GM12878 (cell line): ENCODE data around the gene EPHA10. TPM values are rescaled to one million over a fixed set of nuclear protein-coding genes. Genes with fewer than 3 reads are reported as not detected.

Experiments
- ATAC-seq: fragments of 200-7000 bp; cut with Tn5 transposase; 3 replicates; pipeline ENCODE4 v1.9.1; 2020; ENCODE audit warnings: mild to moderate bottlenecking, moderate library complexity
- BruUV-seq: library from RNA; stranded (reverse); fragments of 400-500 nt; replicated peaks from 2 replicates; lab custom pipeline; 2021; lab: Mats Ljungman, UMichigan
- CTCF ChIA-PET: fragments of 300-600 bp; sonication (Branson Sonifier 250); formaldehyde crosslinking; extraction: SDS; loops from one replicate; lab custom pipeline; 2021; ENCODE audit warnings: inconsistent platforms; lab: Yijun Ruan, JAX
- POLR2A ChIA-PET: fragments of 350-600 bp; formaldehyde crosslinking; extraction: SDS; loops from one replicate; lab custom pipeline; 2021; ENCODE audit warnings: inconsistent platforms; lab: Charles Lee
- RAD21 ChIA-PET: fragments of 300-600 bp; sonication (Branson Sonifier 250); formaldehyde crosslinking; loops from one replicate; lab custom pipeline; 2023; ENCODE audit warnings: antibody characterized with exemption; ENCODE audit not compliant: unreplicated experiment; lab: Charles Lee
- SMC1A ChIA-PET: fragments of 300-600 bp; sonication (Branson Sonifier 250); formaldehyde crosslinking; loops from one replicate; lab custom pipeline; 2023; ENCODE audit not compliant: unreplicated experiment, uncharacterized antibody; lab: Charles Lee
- DNase-seq: peaks from one replicate; pipeline ENCODE4 v3.0.0-alpha.2; 2011; ENCODE audit warnings: low read depth, low spot score
- FAIRE-seq: peaks from 3 replicates; lab custom pipeline; 2011; peaks lifted over from hg19 to GRCh38; lab: Jason Lieb, UNC
- H2AFZ ChIP-seq: 2 replicates; pipeline ENCODE4 v1.6.0; 2011; ENCODE audit warnings: low read depth, low read length, control low read depth; ENCODE audit not compliant: control insufficient read depth
- H3K27ac ChIP-seq: 2 replicates; pipeline ENCODE4 v1.5.1; 2011; ENCODE audit warnings: control low read depth; ENCODE audit not compliant: control insufficient read depth, insufficient read depth
- H3K27me3 ChIP-seq, 2 experiments: replicated peaks in 1 of 2; 2 replicates each; pipeline versions ENCODE4 v1.6.0 to v1.6.1; 2011; ENCODE audit warnings: low read length in 1 of 2; ENCODE audit not compliant: control insufficient read depth in 2 of 2, insufficient read depth in 2 of 2
- H3K36me3 ChIP-seq, 2 experiments: 2 replicates each; pipeline ENCODE4 v1.5.1; 2011; ENCODE audit warnings: low read length in 1 of 2; ENCODE audit not compliant: control insufficient read depth in 2 of 2, insufficient read depth in 2 of 2
- H3K4me1 ChIP-seq: 2 replicates; pipeline ENCODE4 v1.6.1; 2011; ENCODE audit warnings: mild to moderate bottlenecking, low read length, moderate library complexity, mixed read lengths; ENCODE audit not compliant: control insufficient read depth, insufficient read depth
- H3K4me2 ChIP-seq: 2 replicates; pipeline ENCODE4 v1.6.0; 2011; ENCODE audit warnings: control low read depth; ENCODE audit not compliant: control insufficient read depth, insufficient read depth
- H3K4me3 ChIP-seq: fragments of 200-600 bp; sonication (generic); 2 replicates; pipeline ENCODE4 v1.5.1; 2016
- H3K79me2 ChIP-seq: 2 replicates; pipeline ENCODE4 v1.6.0; 2011; ENCODE audit warnings: low read length; ENCODE audit not compliant: control insufficient read depth, insufficient read depth
- H3K9ac ChIP-seq: 2 replicates; pipeline ENCODE4 v1.8.0; 2011; ENCODE audit warnings: low read length, control low read depth, mixed read lengths; ENCODE audit not compliant: control insufficient read depth, insufficient read depth
- H3K9me3 ChIP-seq: replicated peaks from 3 replicates; pipeline ENCODE4 v1.5.1; 2011; ENCODE audit warnings: mild to moderate bottlenecking, low read length; ENCODE audit not compliant: control insufficient read depth, insufficient read depth
- H4K20me1 ChIP-seq: 2 replicates; pipeline ENCODE4 v1.6.0; 2011; ENCODE audit not compliant: control insufficient read depth, insufficient read depth
- FOS ChIP-seq: IDR thresholded peaks from 3 replicates; pipeline ENCODE4 v1.6.1; 2011; ENCODE audit warnings: borderline replicate concordance; ENCODE audit not compliant: insufficient read length; ENCODE audit errors: extremely low read depth
- MYB ChIP-seq: fragments of 150-350 bp; IDR thresholded peaks from 2 replicates; pipeline ENCODE4 v1.6.1; 2014; ENCODE audit warnings: mild to moderate bottlenecking, low read depth, low read length, borderline replicate concordance
- NRF1 ChIP-seq: conservative IDR thresholded peaks from 2 replicates; pipeline ENCODE4 v1.6.1; 2011; ENCODE audit warnings: mild to moderate bottlenecking, low read depth, low read length, improper control_type of control experiment
- RCOR1 ChIP-seq: conservative IDR thresholded peaks from 2 replicates; pipeline ENCODE4 v1.6.1; 2012; ENCODE audit warnings: low read depth, low read length, improper control_type of control experiment
- SREBF1 ChIP-seq: IDR thresholded peaks from 2 replicates; pipeline ENCODE4 v1.6.1; 2012; ENCODE audit warnings: mild to moderate bottlenecking, low read length
- SUZ12 ChIP-seq: fragments of 200-600 bp; sonication (generic); IDR thresholded peaks from one replicate; pipeline ENCODE4 v1.6.1; 2018; ENCODE audit warnings: antibody characterized with exemption, mild to moderate bottlenecking; ENCODE audit not compliant: unreplicated experiment
- TCF12 ChIP-seq: IDR thresholded peaks from 2 replicates; pipeline ENCODE4 v1.6.1; 2011; ENCODE audit warnings: low read depth, mild to moderate bottlenecking, low read length
- TCF7 ChIP-seq: IDR thresholded peaks from 2 replicates; pipeline ENCODE4 v1.6.1; 2014; ENCODE audit warnings: antibody characterized with exemption, borderline replicate concordance
- ZBED1 ChIP-seq: IDR thresholded peaks from 2 replicates; pipeline ENCODE4 v1.6.1; 2016; ENCODE audit warnings: borderline replicate concordance
- ZNF274 ChIP-seq: IDR thresholded peaks from one replicate; pipeline ENCODE4 v1.8.0; 2011; ENCODE audit not compliant: insufficient read length, insufficient read depth
- ZZZ3 ChIP-seq: IDR thresholded peaks from 2 replicates; pipeline ENCODE4 v1.6.1; 2011; ENCODE audit warnings: low read depth; ENCODE audit not compliant: control insufficient read depth, insufficient read length
- WGBS: methylation state at CpG from one replicate; pipeline ENCODE4 v1.1.6; 2016; ENCODE audit warnings: low lambda C conversion rate; ENCODE audit not compliant: insufficient replicate concordance, insufficient coverage; ENCODE audit errors: missing lambda C conversion rate; 5-methylcytosine and 5-hydroxymethylcytosine counted together
- in situ Hi-C: fragments of 300-500 bp; cut with MboI; formaldehyde crosslinking; loops from 9 replicates; pipeline ENCODE4 v1.14.3; 2018; ENCODE audit warnings: mixed read lengths
- intact Hi-C: fragments of 100-400 bp; cut with micrococcal nuclease; formaldehyde crosslinking; loops from one replicate; pipeline ENCODE4 v1.14.2; 2022; ENCODE audit not compliant: unreplicated experiment
- polyA plus RNA-seq, 11 experiments: library from polyadenylated mRNA; depleted of rRNA in 4 of 11; unstranded in 6 of 11; stranded (reverse) in 5 of 11; fragments of >200 nt; fragmentation: Nextera tagmentation in 4 of 11; fragmentation: Illumina TruSeq in 1 of 11; extraction: Ambion mirVana in 4 of 11; extraction: Trizol in 1 of 11; gene quantifications; 1 replicate in 1 of 11; 2 replicates in 10 of 11; pipeline versions ENCODE4 v1.2.1 to v1.2.3, GENCODE V29; 2011 to 2016; ENCODE audit warnings: inconsistent platforms in 2 of 11, missing spikeins in 2 of 11, low read depth in 1 of 11
- total RNA-seq, 4 experiments: library from RNA; depleted of rRNA in 3 of 4; stranded (reverse); fragments of >200 nt in 3 of 4; fragmentation: Illumina TruSeq in 1 of 4; extraction: Trizol in 1 of 4; gene quantifications; 2 replicates each; pipeline versions ENCODE4 v1.2.1 to v1.2.3, GENCODE V29; 2013 to 2021
- TF ChIP-seq, protein P1 (sequence below): fragments of 450-650 bp; IDR thresholded peaks from 2 replicates; pipeline ENCODE4 v1.6.1; 2017; ENCODE audit warnings: antibody characterized with exemption, mild to moderate bottlenecking, moderate library complexity
- TF ChIP-seq, protein P2 (sequence below): fragments of 450-650 bp; IDR thresholded peaks from 2 replicates; pipeline ENCODE4 v1.6.1; 2017; ENCODE audit warnings: mild to moderate bottlenecking, low read depth, inconsistent platforms; ENCODE audit not compliant: poor library complexity, severe bottlenecking
- TF ChIP-seq, protein P3 (sequence below): IDR thresholded peaks from 2 replicates; pipeline ENCODE4 v1.6.1; 2011; ENCODE audit warnings: low read depth, mild to moderate bottlenecking, low read length, moderate library complexity, borderline replicate concordance; ENCODE audit errors: extremely low read depth

Gene EPHA10
- total and polyA plus RNA-seq, 10 of the 15 experiments (the other 5 are each of a cell fraction or from before 2014, with no cell fraction given) = 0.05 to 0.06 TPM; not detected in 8

DNA sequence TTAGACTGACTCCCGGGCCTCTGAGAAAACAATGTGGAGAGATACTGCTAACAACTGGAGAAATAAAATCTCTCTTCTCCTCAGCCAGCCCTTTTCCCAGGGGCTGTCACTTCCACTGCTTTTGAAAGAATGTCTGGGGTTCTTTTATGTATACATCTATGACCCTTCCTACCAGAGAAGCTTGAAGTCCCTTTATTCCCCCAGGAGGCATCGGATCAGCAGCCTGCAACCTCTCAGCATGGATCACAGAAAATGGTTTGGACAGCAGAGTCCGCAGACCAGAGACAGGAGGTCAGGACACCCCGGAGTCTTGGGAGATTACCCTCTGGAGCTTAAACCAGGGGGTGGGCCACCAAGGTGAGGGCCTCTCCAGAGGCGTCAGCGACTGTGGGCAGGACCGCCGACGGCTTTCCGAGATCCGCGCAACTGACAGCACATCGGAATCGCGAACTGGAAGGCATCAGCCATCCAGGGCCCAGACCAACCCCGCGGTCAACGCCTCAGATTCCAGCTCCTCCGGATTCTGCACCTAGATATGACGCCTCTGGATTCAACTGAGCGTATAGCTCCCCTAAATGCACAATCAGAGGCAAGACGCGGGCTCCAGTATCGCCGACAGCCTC, 1.0 kb downstream of the EPHA10 start:
- in situ Hi-C loops = no loop called here
- FAIRE-seq (no peak), ATAC-seq (no peak), DNase-seq (no peak)
- Histone ChIP-seq H3K9me3 (no peaks in the 10 kb centered on the region; the same call in 2 of the 3 replicates), H3K4me3 (no peak overlapping the region), H3K9ac (no peak overlapping the region), H3K4me2 (no peak overlapping the region), H2AFZ (no peak overlapping the region), H3K79me2 (no peaks in the 10 kb centered on the region), H3K4me1 (no peaks in the 10 kb centered on the region), H3K27me3 (peaks cover 5 to 14% of the 10 kb centered on the region in 2 experiments; a peak in 3 of 4 replicates), H4K20me1 (no peaks in the 10 kb centered on the region), H3K27ac (no peak overlapping the region), H3K36me3 (no peaks in the 10 kb centered on the region)
- ChIA-PET CTCF (interaction anchor here (0.5 kb wide), 1 partner anchor 706 kb away, joined by 3 read pairs; no protein-coding TSS in a partner anchor), POLR2A (no interaction called here), SMC1A (no interaction called here), RAD21 (no interaction called here)
- intact Hi-C loops = no loop called here
- no TSS peak for BruUV-seq
- no peak for TF ChIP-seq MYB
- TF ChIP-seq TCF12 = no peak
- TF ChIP-seq, protein P1, sequence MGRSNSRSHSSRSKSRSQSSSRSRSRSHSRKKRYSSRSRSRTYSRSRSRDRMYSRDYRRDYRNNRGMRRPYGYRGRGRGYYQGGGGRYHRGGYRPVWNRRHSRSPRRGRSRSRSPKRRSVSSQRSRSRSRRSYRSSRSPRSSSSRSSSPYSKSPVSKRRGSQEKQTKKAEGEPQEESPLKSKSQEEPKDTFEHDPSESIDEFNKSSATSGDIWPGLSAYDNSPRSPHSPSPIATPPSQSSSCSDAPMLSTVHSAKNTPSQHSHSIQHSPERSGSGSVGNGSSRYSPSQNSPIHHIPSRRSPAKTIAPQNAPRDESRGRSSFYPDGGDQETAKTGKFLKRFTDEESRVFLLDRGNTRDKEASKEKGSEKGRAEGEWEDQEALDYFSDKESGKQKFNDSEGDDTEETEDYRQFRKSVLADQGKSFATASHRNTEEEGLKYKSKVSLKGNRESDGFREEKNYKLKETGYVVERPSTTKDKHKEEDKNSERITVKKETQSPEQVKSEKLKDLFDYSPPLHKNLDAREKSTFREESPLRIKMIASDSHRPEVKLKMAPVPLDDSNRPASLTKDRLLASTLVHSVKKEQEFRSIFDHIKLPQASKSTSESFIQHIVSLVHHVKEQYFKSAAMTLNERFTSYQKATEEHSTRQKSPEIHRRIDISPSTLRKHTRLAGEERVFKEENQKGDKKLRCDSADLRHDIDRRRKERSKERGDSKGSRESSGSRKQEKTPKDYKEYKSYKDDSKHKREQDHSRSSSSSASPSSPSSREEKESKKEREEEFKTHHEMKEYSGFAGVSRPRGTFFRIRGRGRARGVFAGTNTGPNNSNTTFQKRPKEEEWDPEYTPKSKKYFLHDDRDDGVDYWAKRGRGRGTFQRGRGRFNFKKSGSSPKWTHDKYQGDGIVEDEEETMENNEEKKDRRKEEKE = no peak
- TF ChIP-seq, protein P2, sequence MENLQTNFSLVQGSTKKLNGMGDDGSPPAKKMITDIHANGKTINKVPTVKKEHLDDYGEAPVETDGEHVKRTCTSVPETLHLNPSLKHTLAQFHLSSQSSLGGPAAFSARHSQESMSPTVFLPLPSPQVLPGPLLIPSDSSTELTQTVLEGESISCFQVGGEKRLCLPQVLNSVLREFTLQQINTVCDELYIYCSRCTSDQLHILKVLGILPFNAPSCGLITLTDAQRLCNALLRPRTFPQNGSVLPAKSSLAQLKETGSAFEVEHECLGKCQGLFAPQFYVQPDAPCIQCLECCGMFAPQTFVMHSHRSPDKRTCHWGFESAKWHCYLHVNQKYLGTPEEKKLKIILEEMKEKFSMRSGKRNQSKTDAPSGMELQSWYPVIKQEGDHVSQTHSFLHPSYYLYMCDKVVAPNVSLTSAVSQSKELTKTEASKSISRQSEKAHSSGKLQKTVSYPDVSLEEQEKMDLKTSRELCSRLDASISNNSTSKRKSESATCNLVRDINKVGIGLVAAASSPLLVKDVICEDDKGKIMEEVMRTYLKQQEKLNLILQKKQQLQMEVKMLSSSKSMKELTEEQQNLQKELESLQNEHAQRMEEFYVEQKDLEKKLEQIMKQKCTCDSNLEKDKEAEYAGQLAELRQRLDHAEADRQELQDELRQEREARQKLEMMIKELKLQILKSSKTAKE = no peak
- TF ChIP-seq ZZZ3 = no peak
- no peak for TF ChIP-seq ZBED1
- TF ChIP-seq, protein P3, sequence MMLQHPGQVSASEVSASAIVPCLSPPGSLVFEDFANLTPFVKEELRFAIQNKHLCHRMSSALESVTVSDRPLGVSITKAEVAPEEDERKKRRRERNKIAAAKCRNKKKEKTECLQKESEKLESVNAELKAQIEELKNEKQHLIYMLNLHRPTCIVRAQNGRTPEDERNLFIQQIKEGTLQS = no peak
- no peak for TF ChIP-seq ZNF274
- TF ChIP-seq NRF1 = no peak
- no peak for TF ChIP-seq SUZ12
- TF ChIP-seq RCOR1 = no peak
- no peak for TF ChIP-seq SREBF1
- no peak for TF ChIP-seq FOS
- no peak for TF ChIP-seq TCF7
- WGBS = 33% methylated on average over 24 of the region's 25 CpGs
